Activated CD4-positive, alpha-beta T cell treated with anti-CD3 and anti-CD28 coated beads for 24 hours (primary cell): ENCODE results near the gene SH3RF1.
"Not testable (repeated sequence)": the region's sequence is repeated elsewhere in the genome, so short reads cannot be mapped to it uniquely, and the experiment has no call there.

Experiments used
- DNase-seq, 2 donors: peaks; one replicate each; pipeline ENCODE4 v3.0.0-alpha.2; 2020; ENCODE audit warnings: low read depth in 2 of 2

SH3RF1 gene

GRCh38 chr4:169225812-169226211, 44.9 kb downstream of the SH3RF1 start:
- no peak for DNase-seq

GRCh38 chr4:169225058-169225751, 45.6 kb downstream of the SH3RF1 start:
- DNase-seq = no peak

- no peak for DNase-seq
These were observed 48.0 kb downstream of the SH3RF1 start for GRCh38 chr4:169222761-169223160.

DNA sequence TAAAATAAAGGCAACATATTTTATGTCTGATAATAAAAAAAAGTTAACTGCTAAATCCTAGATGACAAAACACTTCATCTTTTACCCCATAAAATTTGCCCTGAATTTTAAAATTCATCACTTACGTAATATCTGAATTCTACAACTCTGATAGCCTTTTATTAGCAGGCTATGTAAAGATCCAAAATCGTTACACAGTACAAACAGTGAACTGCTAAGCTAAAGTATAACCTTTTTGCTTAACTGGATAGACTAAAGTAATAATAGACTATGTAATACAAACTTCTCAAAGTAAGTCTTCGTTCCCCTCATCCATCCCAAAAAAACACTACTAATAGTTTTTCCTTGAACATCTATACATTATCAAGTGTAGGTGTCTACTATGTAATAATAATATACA, 49.1 kb downstream of the SH3RF1 start:
- no peak for DNase-seq

DNA sequence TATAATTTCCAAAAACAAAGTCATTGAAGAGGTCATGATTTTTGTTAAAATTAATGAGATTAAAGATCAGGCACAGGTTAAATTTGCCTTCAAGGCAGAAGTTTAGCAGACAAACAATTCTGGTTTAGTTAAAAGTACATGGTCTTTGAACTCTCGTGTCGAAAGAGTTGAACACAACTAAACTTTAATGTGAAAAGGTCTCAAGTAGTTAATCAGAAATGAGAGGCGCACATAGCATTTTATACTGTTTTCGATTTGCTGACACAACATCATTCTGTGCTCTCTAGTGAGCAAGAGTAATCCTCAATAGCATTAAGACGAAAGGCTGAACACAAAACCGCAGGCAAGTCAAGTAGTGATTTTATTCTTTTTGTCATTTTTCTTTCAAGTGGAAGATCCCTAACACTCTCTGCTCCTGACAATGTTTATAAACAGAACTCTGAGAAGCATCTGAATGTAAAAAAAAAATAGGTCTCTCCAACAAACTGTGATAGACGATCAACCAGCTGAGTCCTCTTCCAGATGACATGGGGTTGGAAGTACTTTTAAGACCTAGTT, 49.8 kb downstream of the SH3RF1 start:
- no peak for DNase-seq

DNA sequence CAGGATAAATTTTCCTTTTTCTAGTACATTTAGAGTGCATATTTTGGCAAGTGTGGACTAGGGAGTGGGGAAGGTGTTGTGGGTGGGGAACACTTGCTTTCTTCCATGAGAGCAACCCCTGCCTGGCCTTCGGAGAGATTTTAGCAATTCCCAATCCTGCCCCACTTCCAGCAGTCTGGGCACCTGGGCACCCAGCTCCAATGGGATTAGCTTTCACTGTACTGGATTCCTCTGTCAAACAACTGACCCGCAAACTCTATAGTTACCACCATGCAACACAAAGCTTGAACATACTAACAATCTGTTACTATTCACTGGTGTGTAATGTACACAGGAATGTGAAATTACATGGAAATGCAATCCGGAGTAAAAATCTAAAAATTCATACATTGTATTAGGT, 50.3 kb downstream of the SH3RF1 start:
- DNase-seq = no peak

- DNase-seq = no peak
These were observed 51.3 kb downstream of the SH3RF1 start for GRCh38 chr4:169219440-169219839.

GRCh38 chr4:169215656-169216055, 55.1 kb downstream of the SH3RF1 start:
- DNase-seq = no peak

DNA sequence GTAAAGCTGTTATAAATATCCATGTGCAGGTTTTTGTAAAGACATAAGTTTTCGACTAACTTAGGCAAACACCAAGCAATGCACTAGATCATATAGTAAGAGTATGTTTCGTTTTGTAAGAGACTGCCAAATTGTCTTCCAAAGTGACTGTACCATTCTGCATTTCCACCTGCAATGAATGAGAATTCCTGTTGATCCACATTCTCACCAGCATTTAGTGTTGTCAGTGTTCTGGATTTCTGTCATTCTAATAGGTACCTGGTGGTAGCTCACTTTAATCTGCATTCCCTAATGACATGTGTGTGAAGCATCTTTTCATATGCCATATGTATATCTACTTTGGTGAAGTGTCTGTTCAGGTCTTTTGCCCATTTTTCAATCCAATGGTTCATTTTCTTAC, 57.8 kb downstream of the SH3RF1 start:
- DNase-seq = no peak

GRCh38 chr4:169210504-169211118, 60.1 kb downstream of the SH3RF1 start:
- no peak for DNase-seq

- DNase-seq = no peak
These were observed 61.3 kb downstream of the SH3RF1 start for GRCh38 chr4:169209388-169209883.

DNA sequence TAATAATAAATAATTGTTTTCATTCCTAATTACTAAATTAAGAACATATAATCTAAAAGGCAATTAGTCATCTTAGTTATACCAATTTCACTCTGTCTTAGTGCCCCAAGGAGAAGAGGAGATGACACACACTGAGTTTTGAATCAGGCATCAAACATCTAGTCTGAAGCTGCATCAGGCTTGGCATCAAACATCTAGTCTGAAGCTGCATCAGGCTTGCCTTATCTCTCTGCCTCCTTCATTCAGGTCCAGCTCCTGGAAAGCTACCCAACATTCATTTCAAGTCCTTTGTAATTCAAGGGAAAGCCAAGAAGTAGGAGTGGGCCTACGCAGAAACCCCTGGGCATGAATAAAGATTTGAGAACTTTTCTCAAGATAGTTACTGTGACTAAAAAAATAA, 62.2 kb downstream of the SH3RF1 start:
- DNase-seq = no peak

DNA sequence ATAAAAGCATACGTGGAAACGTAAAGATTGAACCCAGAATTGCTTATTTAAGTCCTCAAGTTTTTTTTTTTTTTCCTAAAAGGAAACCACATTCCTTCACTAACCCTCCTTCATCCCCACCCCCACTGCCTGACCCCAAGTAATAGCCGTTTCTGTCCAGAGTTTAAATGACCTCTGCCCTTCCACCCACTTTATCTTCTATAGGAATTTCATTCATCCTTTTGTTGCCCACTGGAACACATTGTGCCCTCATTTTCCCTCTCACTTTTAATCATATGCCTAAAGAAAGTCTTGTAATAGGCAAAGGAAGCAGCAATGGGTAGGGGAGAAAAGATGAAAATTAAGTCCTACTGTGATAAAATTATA, 62.7 kb downstream of the SH3RF1 start:
- no peak for DNase-seq

DNA sequence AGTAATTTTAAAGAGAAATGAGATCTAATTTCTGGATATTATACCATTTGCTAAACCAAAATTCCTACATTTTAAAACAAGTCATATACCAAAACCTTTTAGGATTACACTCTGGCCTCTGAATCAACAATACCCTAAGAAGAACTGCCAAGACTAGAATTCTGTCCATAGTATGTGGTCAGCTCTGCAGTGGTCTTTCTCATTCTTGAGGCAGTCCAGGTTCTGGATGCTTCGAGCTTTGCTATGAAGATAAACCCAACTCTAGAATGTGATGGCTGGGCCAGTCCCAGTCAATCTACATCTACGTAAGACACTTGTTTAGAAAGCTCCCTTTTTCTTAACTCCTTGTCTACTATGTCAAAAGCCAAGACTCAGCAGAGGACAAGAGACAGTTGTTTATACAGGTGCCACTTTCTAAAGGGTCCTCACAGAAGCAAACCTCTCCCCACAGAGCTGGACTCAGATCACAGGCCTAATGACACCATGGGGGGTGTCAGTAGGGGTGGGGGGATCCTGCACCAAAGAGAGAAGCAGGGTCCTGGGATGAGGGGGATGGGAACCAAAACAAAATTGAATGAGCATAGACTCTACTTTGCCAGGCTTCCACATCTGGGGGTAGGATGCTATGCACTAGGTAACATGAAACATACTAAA, 63.2 kb downstream of the SH3RF1 start:
- no peak for DNase-seq

- no peak for DNase-seq
These were observed 65.0 kb downstream of the SH3RF1 start for GRCh38 chr4:169205744-169206080.

GRCh38 chr4:169205075-169205743, 65.5 kb downstream of the SH3RF1 start:
- no peak for DNase-seq

- no peak for DNase-seq
These were observed 66.9 kb downstream of the SH3RF1 start for GRCh38 chr4:169203891-169204290.

DNA sequence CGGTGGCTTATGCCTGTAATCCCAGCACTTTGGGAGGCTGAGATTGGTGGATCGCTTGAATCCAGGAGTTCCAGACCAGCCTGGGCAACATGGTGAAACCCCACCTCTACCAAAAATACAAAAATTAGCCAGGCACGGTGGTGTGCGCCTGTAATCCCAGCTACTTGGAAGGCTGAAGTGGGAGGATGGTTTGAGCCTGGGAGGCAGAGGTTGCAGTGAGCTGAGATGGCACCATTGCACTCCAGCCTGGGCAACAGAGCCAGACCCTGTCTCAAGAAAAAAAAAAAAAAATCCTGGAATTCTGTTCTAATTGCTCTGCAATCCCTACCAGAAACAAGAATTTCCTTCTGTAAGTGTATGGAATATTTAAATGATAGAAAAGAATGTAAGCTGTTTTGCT, 67.5 kb downstream of the SH3RF1 start:
- DNase-seq = not testable (repeated sequence)

GRCh38 chr4:169202878-169203277, 67.9 kb downstream of the SH3RF1 start:
- DNase-seq = no peak

- no peak for DNase-seq
These were observed 68.5 kb downstream of the SH3RF1 start for GRCh38 chr4:169202145-169202699.

- no peak for DNase-seq
These were observed 69.3 kb downstream of the SH3RF1 start for GRCh38 chr4:169201222-169202144.
